OCI-LY7 (cell line): Measurements from ENCODE around the gene SEMA3D. TPM values are rescaled to one million over a fixed set of nuclear protein-coding genes. Genes with fewer than 3 reads are reported as not detected.

Experiments used
- BruUV-seq: library from RNA; stranded (reverse); fragments of 400-500 nt; replicated peaks from 2 replicates; lab custom pipeline; 2021; lab: Mats Ljungman, UMichigan
- CTCF ChIA-PET: fragments of 300-600 bp; sonication (Branson Sonifier 250); formaldehyde crosslinking; loops from one replicate; lab custom pipeline; 2022; ENCODE audit warnings: antibody characterized with exemption; ENCODE audit not compliant: unreplicated experiment; lab: Charles Lee
- POLR2A ChIA-PET: fragments of 300-600 bp; sonication (Branson Sonifier 250); formaldehyde crosslinking; loops from one replicate; lab custom pipeline; 2022; ENCODE audit warnings: antibody characterized with exemption; lab: Charles Lee
- DNase-seq: peaks from one replicate; pipeline ENCODE4 v3.0.0-alpha.2; 2015; ENCODE audit warnings: low spot score
- H2AFZ ChIP-seq: fragments of 200-600 bp; sonication (generic), shearing (Covaris generic); 2 replicates; pipeline ENCODE4 v1.6.1; 2014; ENCODE audit warnings: mild to moderate bottlenecking, antibody characterized with exemption, low read length, moderate library complexity
- H3K27ac ChIP-seq: fragments of 200-600 bp; sonication (generic); 2 replicates; pipeline ENCODE4 v1.5.1; 2014; ENCODE audit warnings: mixed run types, low read depth, mild to moderate bottlenecking, moderate library complexity, low read length, inconsistent platforms; ENCODE audit not compliant: poor library complexity, severe bottlenecking
- H3K36me3 ChIP-seq: fragments of 200-600 bp; sonication (generic); 2 replicates; pipeline ENCODE4 v1.6.1; 2014; ENCODE audit warnings: mild to moderate bottlenecking, antibody characterized with exemption, low read length, moderate library complexity, mixed read lengths; ENCODE audit not compliant: insufficient read depth
- H3K4me1 ChIP-seq: fragments of 200-600 bp; sonication (generic); 2 replicates; pipeline ENCODE4 v1.5.1; 2014; ENCODE audit warnings: mild to moderate bottlenecking, low read length; ENCODE audit not compliant: insufficient read depth, poor library complexity, severe bottlenecking
- H3K4me2 ChIP-seq: fragments of 200-600 bp; sonication (generic); 2 replicates; pipeline ENCODE4 v1.6.1; 2014; ENCODE audit warnings: mild to moderate bottlenecking, low read length
- H3K4me3 ChIP-seq: fragments of 200-600 bp; sonication (generic); 2 replicates; pipeline ENCODE4 v1.5.1; 2014; ENCODE audit warnings: mild to moderate bottlenecking, low read depth, low read length; ENCODE audit not compliant: poor library complexity, severe bottlenecking
- H3K79me2 ChIP-seq: fragments of 200-600 bp; sonication (generic); 2 replicates; pipeline ENCODE4 v1.6.1; 2016; ENCODE audit warnings: low read depth, mild to moderate bottlenecking, low read length, moderate library complexity, mixed read lengths; ENCODE audit not compliant: insufficient read depth
- H3K9me2 ChIP-seq: fragments of 200-600 bp; sonication (generic); 2 replicates; pipeline ENCODE4 v1.6.1; 2016; ENCODE audit warnings: mild to moderate bottlenecking, low read length, mixed read lengths; ENCODE audit not compliant: insufficient read depth
- H3K9me3 ChIP-seq: fragments of 200-600 bp; sonication (generic); 2 replicates; pipeline ENCODE4 v1.6.1; 2014; ENCODE audit warnings: mild to moderate bottlenecking, mixed run types, low read length, mixed read lengths
- H4K20me1 ChIP-seq: fragments of 200-600 bp; sonication (generic); 2 replicates; pipeline ENCODE4 v1.6.1; 2014; ENCODE audit warnings: mild to moderate bottlenecking, antibody characterized with exemption, low read length, moderate library complexity, mixed read lengths; ENCODE audit not compliant: insufficient read depth
- CTCF ChIP-seq: fragments of 200-600 bp; sonication (generic); conservative IDR thresholded peaks from 2 replicates; pipeline ENCODE4 v1.5.1; 2014; ENCODE audit warnings: mild to moderate bottlenecking, antibody characterized with exemption, low read length, moderate library complexity, mixed read lengths
- EZH2phosphoT487 ChIP-seq: fragments of 200-600 bp; sonication (generic); IDR thresholded peaks from 2 replicates; pipeline ENCODE4 v1.6.1; 2018; ENCODE audit warnings: low read depth, borderline replicate concordance, mild to moderate bottlenecking, mixed run types, antibody characterized with exemption, low read length, moderate library complexity, mixed read lengths
- intact Hi-C: fragments of 100-400 bp; cut with micrococcal nuclease; formaldehyde crosslinking; loops from one replicate; pipeline ENCODE4 v1.10.0; 2022; ENCODE audit not compliant: unreplicated experiment
- total RNA-seq, 2 experiments: library from RNA; depleted of rRNA in 1 of 2; stranded (reverse); fragments of >200 nt in 1 of 2; shearing (Covaris generic) in 1 of 2; gene quantifications; 2 replicates each; pipeline ENCODE4 v1.2.3, GENCODE V29; 2014 to 2022

SEMA3D gene
- total RNA-seq, 2 experiments from 2014 or later = not detected

GRCh38 chr7:85019176-85019575 lies 167.7 kb downstream of the SEMA3D start:
- H3K4me2 ChIP-seq = no peak overlapping the region
- no peaks in the 10 kb centered on the region for H3K9me2 ChIP-seq
- no peak for TF ChIP-seq CTCF
- no peak for TF ChIP-seq EZH2phosphoT487
- no TSS peak for BruUV-seq
- no peak overlapping the region for H2AFZ ChIP-seq
- no peaks in the 10 kb centered on the region for H4K20me1 ChIP-seq
- no peaks in the 10 kb centered on the region for H3K4me1 ChIP-seq
- DNase-seq = no peak
- no peak overlapping the region for H3K27ac ChIP-seq
- H3K36me3 ChIP-seq = no peaks in the 10 kb centered on the region
- intact Hi-C loops = no loop called here
- ChIA-PET POLR2A (no interaction called here), CTCF (no interaction called here)
- no peaks in the 10 kb centered on the region for H3K9me3 ChIP-seq
- no peaks in the 10 kb centered on the region for H3K79me2 ChIP-seq
- no peak overlapping the region for H3K4me3 ChIP-seq

- H3K79me2 ChIP-seq = no peaks in the 10 kb centered on the region
- H3K9me3 ChIP-seq = no peaks in the 10 kb centered on the region
- CTCF ChIA-PET = no interaction called here
- DNase-seq = no peak
- no peaks in the 10 kb centered on the region for H4K20me1 ChIP-seq
- POLR2A ChIA-PET = interaction anchor here (0.6 kb wide), 1 partner anchor 9 kb away, joined by 3 read pairs; no protein-coding TSS in a partner anchor
- no peak overlapping the region for H2AFZ ChIP-seq
- intact Hi-C loops = no loop called here
- H3K27ac ChIP-seq = no peak overlapping the region
- H3K4me2 ChIP-seq = no peak overlapping the region
- no peaks in the 10 kb centered on the region for H3K4me1 ChIP-seq
- TF ChIP-seq EZH2phosphoT487 (no peak), CTCF (no peak)
- H3K4me3 ChIP-seq = no peak overlapping the region
- no peaks in the 10 kb centered on the region for H3K36me3 ChIP-seq
- H3K9me2 ChIP-seq = no peaks in the 10 kb centered on the region
- BruUV-seq = no TSS peak
These were observed 168.4 kb downstream of the SEMA3D start for GRCh38 chr7:85018498-85018897.

GRCh38 chr7:85016286-85016685 lies 170.6 kb downstream of the SEMA3D start:
- no peaks in the 10 kb centered on the region for H4K20me1 ChIP-seq
- H3K9me2 ChIP-seq = no peaks in the 10 kb centered on the region
- H3K4me3 ChIP-seq = no peak overlapping the region
- H3K4me1 ChIP-seq = no peaks in the 10 kb centered on the region
- ChIA-PET POLR2A (no interaction called here), CTCF (no interaction called here)
- H2AFZ ChIP-seq = no peak overlapping the region
- H3K36me3 ChIP-seq = no peaks in the 10 kb centered on the region
- no TSS peak for BruUV-seq
- intact Hi-C loops = no loop called here
- TF ChIP-seq CTCF (no peak), EZH2phosphoT487 (no peak)
- no peak overlapping the region for H3K4me2 ChIP-seq
- no peaks in the 10 kb centered on the region for H3K79me2 ChIP-seq
- H3K9me3 ChIP-seq = no peaks in the 10 kb centered on the region
- no peak overlapping the region for H3K27ac ChIP-seq
- no peak for DNase-seq
